Gastrocnemius medialis (tissue), 4 donors: Measurements from ENCODE around the gene HSCB.

Source experiments
- POLR2A ChIP-seq, 2 donors: fragments of 450-650 bp; IDR thresholded peaks; one replicate each; pipeline ENCODE4 v1.6.1; 2017; ENCODE audit warnings: antibody characterized with exemption in 2 of 2, mild to moderate bottlenecking in 2 of 2, moderate library complexity in 2 of 2
- TF ChIP-seq, protein P1 (sequence below), 5 experiments: fragments of 450-650 bp in 3 of 5; fragments of 200-600 bp in 2 of 5; sonication (generic) in 2 of 5; IDR thresholded peaks in 4 of 5; conservative IDR thresholded peaks in 1 of 5; 1 replicate in 4 of 5; 2 replicates in 1 of 5; pipeline ENCODE4 v1.5.1; 2016 to 2019; ENCODE audit warnings: antibody characterized with exemption in 5 of 5, mild to moderate bottlenecking in 3 of 5, moderate library complexity in 3 of 5

DNA sequence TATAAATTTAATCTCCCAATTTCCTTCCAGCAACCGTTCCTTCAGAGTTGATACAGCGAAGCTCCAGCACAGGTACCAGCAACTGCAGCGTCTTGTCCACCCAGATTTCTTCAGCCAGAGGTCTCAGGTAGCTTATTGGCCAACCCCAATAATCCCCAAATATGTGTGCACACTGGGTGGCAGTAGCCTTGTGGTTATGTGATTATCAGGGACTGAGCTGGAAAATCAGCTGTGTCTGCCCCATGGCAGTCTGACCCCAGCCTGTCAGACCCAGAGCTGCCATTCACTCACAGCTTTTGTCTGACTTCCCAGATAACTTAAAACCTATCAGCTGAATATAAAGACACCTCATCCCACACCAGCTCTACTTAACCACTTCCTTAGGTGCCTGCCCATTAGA, 2.0 kb downstream of the HSCB start:
- TF ChIP-seq, protein P1, sequence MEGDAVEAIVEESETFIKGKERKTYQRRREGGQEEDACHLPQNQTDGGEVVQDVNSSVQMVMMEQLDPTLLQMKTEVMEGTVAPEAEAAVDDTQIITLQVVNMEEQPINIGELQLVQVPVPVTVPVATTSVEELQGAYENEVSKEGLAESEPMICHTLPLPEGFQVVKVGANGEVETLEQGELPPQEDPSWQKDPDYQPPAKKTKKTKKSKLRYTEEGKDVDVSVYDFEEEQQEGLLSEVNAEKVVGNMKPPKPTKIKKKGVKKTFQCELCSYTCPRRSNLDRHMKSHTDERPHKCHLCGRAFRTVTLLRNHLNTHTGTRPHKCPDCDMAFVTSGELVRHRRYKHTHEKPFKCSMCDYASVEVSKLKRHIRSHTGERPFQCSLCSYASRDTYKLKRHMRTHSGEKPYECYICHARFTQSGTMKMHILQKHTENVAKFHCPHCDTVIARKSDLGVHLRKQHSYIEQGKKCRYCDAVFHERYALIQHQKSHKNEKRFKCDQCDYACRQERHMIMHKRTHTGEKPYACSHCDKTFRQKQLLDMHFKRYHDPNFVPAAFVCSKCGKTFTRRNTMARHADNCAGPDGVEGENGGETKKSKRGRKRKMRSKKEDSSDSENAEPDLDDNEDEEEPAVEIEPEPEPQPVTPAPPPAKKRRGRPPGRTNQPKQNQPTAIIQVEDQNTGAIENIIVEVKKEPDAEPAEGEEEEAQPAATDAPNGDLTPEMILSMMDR (IDR thresholded peaks at IDR 0.05 in 4 of 5, conservative IDR thresholded peaks at IDR 0.05 in 1 of 5) = no peak
- no peak for TF ChIP-seq POLR2A (IDR thresholded peaks at IDR 0.05)
